ENCODE results near the gene ACY1. TPM values are rescaled to one million over a fixed set of nuclear protein-coding genes. Genes with fewer than 3 reads are reported as not detected.
A peak's percentile ranks its signal among the peaks of the same experiment; 100 is the strongest.

Gene ACY1
- total RNA-seq, 2 donors from 2014 or later = 58.2 to 69.4 TPM

DNA sequence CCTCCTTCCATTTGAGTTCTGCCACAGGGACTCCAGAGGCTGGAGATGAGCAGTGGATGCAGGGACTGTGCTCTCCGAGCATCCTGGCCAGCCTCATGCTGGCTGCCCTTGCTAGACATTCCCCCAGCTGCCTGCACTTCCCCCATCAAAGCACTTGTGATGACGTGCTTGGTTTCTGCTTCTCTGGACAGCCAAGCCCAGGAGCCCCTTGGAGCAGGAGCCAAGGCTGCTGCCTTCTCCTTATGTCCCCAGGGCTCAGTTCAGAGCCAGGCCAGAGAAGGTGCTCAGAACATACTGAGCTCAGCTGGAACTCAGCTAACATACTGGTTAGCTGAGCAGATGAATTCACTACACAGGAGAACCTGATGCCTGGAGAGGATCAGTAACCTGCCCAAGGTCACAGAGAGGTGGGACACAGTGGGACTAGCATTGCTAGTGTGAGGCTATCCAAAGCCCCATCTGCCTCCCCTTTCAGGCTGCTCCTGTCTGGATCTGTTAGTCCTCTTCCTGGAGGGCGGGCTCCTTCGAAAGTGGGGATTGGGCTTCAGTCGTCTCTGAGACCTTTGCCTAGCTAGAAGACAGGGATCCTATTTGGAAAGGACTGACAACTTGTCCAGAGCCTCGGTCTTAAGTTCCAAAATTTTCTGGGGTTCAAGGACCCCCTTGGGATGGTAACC lies 20.3 kb upstream of the ACY1 start:
- H3K9me3 Mint-ChIP-seq = no peaks in the 10 kb centered on the region
- TF ChIP-seq, protein P1, sequence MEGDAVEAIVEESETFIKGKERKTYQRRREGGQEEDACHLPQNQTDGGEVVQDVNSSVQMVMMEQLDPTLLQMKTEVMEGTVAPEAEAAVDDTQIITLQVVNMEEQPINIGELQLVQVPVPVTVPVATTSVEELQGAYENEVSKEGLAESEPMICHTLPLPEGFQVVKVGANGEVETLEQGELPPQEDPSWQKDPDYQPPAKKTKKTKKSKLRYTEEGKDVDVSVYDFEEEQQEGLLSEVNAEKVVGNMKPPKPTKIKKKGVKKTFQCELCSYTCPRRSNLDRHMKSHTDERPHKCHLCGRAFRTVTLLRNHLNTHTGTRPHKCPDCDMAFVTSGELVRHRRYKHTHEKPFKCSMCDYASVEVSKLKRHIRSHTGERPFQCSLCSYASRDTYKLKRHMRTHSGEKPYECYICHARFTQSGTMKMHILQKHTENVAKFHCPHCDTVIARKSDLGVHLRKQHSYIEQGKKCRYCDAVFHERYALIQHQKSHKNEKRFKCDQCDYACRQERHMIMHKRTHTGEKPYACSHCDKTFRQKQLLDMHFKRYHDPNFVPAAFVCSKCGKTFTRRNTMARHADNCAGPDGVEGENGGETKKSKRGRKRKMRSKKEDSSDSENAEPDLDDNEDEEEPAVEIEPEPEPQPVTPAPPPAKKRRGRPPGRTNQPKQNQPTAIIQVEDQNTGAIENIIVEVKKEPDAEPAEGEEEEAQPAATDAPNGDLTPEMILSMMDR (conservative IDR thresholded peaks at IDR 0.05) = no peak
- no peaks in the 10 kb centered on the region for H3K9me3 ChIP-seq (ENCODE audit: control insufficient read depth, low read length)
- H3K9ac ChIP-seq (ENCODE audit: extremely low read depth, low read length, poor library complexity, severe bottlenecking) = no peak overlapping the region
- no peaks in the 10 kb centered on the region for H3K27me3 ChIP-seq (ENCODE audit: control insufficient read depth, insufficient read depth, low read length, poor library complexity, severe bottlenecking)
- H3K36me3 Mint-ChIP-seq (ENCODE audit: low read depth) = peaks cover 11% of the 10 kb centered on the region
- H3K27me3 Mint-ChIP-seq (ENCODE audit: insufficient read depth) = no peaks in the 10 kb centered on the region
- H3K4me1 ChIP-seq (ENCODE audit: control insufficient read depth, insufficient read depth, low read length) = peaks cover 21% of the 10 kb centered on the region
- 82 to 89% methylated on average over 6 of the region's 6 CpGs for WGBS, 2 experiments (ENCODE audit: insufficient coverage in 1 of 2, insufficient read length in 1 of 2)
- peaks cover 44% of the 10 kb centered on the region for H3K36me3 ChIP-seq (ENCODE audit: control insufficient read depth, insufficient read depth, low read length)
- no peak overlapping the region for H3K27ac ChIP-seq (ENCODE audit: low read depth, low read length)
- H3K4me3 Mint-ChIP-seq = no peak overlapping the region
- no peak overlapping the region for H3K4me3 ChIP-seq (ENCODE audit: low read length)
- DNase-seq = peak; percentile 44
- peaks cover 22% of the 10 kb centered on the region for H3K4me1 Mint-ChIP-seq
- no peak overlapping the region for H3K27ac Mint-ChIP-seq

DNA sequence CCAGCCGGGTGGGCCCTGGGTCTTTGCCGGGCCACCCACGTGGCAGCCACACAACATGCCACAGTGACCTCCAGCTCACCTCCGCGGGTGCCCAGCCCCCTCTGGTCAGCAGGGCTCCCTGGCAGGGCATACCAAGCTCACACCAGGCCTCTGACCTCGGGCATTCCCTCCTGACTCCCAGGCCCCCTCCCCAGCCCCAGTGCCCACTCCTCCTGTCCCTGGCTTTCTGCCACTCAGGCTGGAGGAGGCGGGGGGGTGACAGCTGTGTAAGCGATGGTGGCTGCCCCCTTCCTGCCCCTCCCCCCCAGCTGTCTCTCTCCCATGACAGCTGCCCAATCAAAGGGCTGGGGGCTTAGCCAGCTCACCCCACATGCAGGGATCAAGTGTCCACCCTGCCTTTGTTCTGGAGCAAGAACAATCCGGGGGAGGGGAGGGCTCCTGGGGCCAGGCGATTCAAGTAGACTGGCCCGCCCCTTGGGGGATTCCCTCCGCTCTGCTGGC lies 19.3 kb upstream of the ACY1 start:
- peak; percentile 52 for DNase-seq
- TF ChIP-seq, protein P1 (conservative IDR thresholded peaks at IDR 0.05) = no peak
- H3K4me1 Mint-ChIP-seq = peaks cover 32% of the 10 kb centered on the region
- WGBS, 2 experiments (ENCODE audit: insufficient coverage in 1 of 2, insufficient read length in 1 of 2) = 54 to 64% methylated on average over 7 to 12 of the region's 12 CpGs
- H3K27ac Mint-ChIP-seq = no peak overlapping the region
- H3K27me3 ChIP-seq (ENCODE audit: control insufficient read depth, insufficient read depth, low read length, poor library complexity, severe bottlenecking) = no peaks in the 10 kb centered on the region
- H3K9me3 ChIP-seq (ENCODE audit: control insufficient read depth, low read length) = no peaks in the 10 kb centered on the region
- H3K27me3 Mint-ChIP-seq (ENCODE audit: insufficient read depth) = no peaks in the 10 kb centered on the region
- peaks cover 3% of the 10 kb centered on the region for H3K36me3 Mint-ChIP-seq (ENCODE audit: low read depth)
- peaks cover 21% of the 10 kb centered on the region for H3K4me1 ChIP-seq (ENCODE audit: control insufficient read depth, insufficient read depth, low read length)
- H3K4me3 ChIP-seq (ENCODE audit: low read length) = no peak overlapping the region
- H3K27ac ChIP-seq (ENCODE audit: low read depth, low read length) = peak overlapping the region; percentile 53
- H3K4me3 Mint-ChIP-seq = no peak overlapping the region
- H3K36me3 ChIP-seq (ENCODE audit: control insufficient read depth, insufficient read depth, low read length) = peaks cover 37% of the 10 kb centered on the region
- no peak overlapping the region for H3K9ac ChIP-seq (ENCODE audit: extremely low read depth, low read length, poor library complexity, severe bottlenecking)
- no peaks in the 10 kb centered on the region for H3K9me3 Mint-ChIP-seq

DNA sequence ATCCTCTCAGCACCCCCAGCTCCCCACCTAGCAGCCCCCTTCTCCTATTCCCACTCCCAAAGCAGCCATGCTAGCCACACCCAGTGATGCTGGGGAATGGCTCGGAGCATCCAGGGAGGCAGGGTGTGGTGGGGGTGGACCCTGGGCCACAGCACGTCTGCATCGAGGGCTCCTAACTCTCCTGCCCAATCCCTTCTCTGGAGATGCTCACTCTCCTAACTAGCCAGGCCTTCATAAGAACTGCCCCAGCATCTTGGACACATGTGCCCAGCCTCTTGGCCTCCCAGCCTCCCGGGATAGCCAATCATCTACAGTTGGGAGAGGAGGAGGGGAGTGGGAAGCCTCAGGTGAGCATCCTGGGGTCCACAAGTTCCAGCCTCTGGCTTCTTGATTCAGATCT lies 18.8 kb upstream of the ACY1 start:
- 65 to 83% methylated on average over 2 to 4 of the region's 4 CpGs for WGBS, 2 experiments (ENCODE audit: insufficient coverage in 1 of 2, insufficient read length in 1 of 2)
- no peak overlapping the region for H3K4me3 Mint-ChIP-seq
- H3K27ac Mint-ChIP-seq = no peak overlapping the region
- TF ChIP-seq, protein P1 (conservative IDR thresholded peaks at IDR 0.05) = no peak
- Histone ChIP-seq H3K36me3 (ENCODE audit: control insufficient read depth, insufficient read depth, low read length) (peaks cover 32% of the 10 kb centered on the region), H3K27ac (ENCODE audit: low read depth, low read length) (peak overlapping the region; percentile 53), H3K4me1 (ENCODE audit: control insufficient read depth, insufficient read depth, low read length) (peaks cover 21% of the 10 kb centered on the region), H3K27me3 (ENCODE audit: control insufficient read depth, insufficient read depth, low read length, poor library complexity, severe bottlenecking) (no peaks in the 10 kb centered on the region), H3K4me3 (ENCODE audit: low read length) (peak overlapping the region; percentile 88), H3K9ac (ENCODE audit: extremely low read depth, low read length, poor library complexity, severe bottlenecking) (no peak overlapping the region), H3K9me3 (ENCODE audit: control insufficient read depth, low read length) (no peaks in the 10 kb centered on the region)
- H3K9me3 Mint-ChIP-seq = no peaks in the 10 kb centered on the region
- DNase-seq = peak; percentile 41
- peaks cover 3% of the 10 kb centered on the region for H3K36me3 Mint-ChIP-seq (ENCODE audit: low read depth)
- peaks cover 37% of the 10 kb centered on the region for H3K4me1 Mint-ChIP-seq
- H3K27me3 Mint-ChIP-seq (ENCODE audit: insufficient read depth) = no peaks in the 10 kb centered on the region

All from endodermal cell (in vitro differentiated cells).